ENCODE data around the gene ASB5. TPM values are rescaled to one million over a fixed set of nuclear protein-coding genes. Genes with fewer than 3 reads are reported as not detected.
A peak's percentile ranks its signal among the peaks of the same experiment; 100 is the strongest.

The ASB5 gene
- total and polyA plus RNA-seq, 9 of the 15 experiments (the other 6 are each of a cell fraction or from before 2014, with no cell fraction given): not detected

DNA sequence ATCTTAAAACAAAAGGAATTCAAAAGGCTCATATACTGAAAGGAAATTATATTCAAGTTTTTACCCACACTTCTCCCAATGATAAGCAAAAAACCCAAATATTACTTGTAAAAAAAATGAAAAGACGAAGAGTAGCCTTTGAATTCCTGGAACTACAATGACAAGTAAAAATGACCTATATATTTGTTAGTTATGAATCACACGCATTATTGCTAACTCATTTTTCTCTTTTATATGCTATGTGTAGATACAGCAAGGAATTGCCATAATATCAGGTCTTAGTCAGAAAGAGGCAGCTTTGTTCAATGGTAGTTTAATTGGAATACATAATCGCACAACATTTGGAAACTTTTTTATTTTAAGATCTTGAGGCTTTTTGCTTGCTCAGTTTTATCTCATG is 22.7 kb upstream of the ASB5 start (continued):
- TF ChIP-seq PRDM10 (IDR thresholded peaks at IDR 0.05; ENCODE audit: partially characterized antibody): no peak
- no peak for TF ChIP-seq ZNF507 (tag; conservative IDR thresholded peaks at IDR 0.05)
- TF ChIP-seq ZNF589 (CRISPR knock-in tag; IDR thresholded peaks at IDR 0.05; ENCODE audit: low read depth): no peak
- no peak for TF ChIP-seq CREB3 (tag; conservative IDR thresholded peaks at IDR 0.05; ENCODE audit: low read depth)
- TF ChIP-seq BRD9 (IDR thresholded peaks at IDR 0.05; ENCODE audit: low read depth, partially characterized antibody): no peak
- TF ChIP-seq GTF3C2 (IDR thresholded peaks at IDR 0.05; ENCODE audit: borderline replicate concordance, extremely low read depth, insufficient read length): no peak
- no peak for TF ChIP-seq SRSF1 (IDR thresholded peaks at IDR 0.05; ENCODE audit: low read depth, low read length)
- no peak for TF ChIP-seq MCM3 (IDR thresholded peaks at IDR 0.05)
- TF ChIP-seq TAF9B (IDR thresholded peaks at IDR 0.05; ENCODE audit: partially characterized antibody): peak; percentile 26
- no peak for TF ChIP-seq SMC3 (conservative IDR thresholded peaks at IDR 0.05; ENCODE audit: insufficient read depth, low read depth, low read length)
- TF ChIP-seq VEZF1 (CRISPR knock-in tag; IDR thresholded peaks at IDR 0.05): no peak
- TF ChIP-seq ARID1B (IDR thresholded peaks at IDR 0.05): peak; percentile 55; the same call in 1 of the 2 replicates
- TF ChIP-seq, protein P1, sequence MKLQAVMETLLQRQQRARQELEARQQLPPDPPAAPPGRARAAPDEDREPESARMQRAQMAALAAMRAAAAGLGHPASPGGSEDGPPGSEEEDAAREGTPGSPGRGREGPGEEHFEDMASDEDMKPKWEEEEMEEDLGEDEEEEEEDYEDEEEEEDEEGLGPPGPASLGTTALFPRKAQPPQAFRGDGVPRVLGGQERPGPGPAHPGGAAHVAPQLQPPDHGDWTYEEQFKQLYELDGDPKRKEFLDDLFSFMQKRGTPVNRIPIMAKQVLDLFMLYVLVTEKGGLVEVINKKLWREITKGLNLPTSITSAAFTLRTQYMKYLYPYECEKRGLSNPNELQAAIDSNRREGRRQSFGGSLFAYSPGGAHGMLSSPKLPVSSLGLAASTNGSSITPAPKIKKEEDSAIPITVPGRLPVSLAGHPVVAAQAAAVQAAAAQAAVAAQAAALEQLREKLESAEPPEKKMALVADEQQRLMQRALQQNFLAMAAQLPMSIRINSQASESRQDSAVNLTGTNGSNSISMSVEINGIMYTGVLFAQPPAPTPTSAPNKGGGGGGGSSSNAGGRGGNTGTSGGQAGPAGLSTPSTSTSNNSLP (IDR thresholded peaks at IDR 0.05; ENCODE audit: borderline replicate concordance, low read depth, low read length): no peak
- TF ChIP-seq, protein P2, sequence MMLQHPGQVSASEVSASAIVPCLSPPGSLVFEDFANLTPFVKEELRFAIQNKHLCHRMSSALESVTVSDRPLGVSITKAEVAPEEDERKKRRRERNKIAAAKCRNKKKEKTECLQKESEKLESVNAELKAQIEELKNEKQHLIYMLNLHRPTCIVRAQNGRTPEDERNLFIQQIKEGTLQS (IDR thresholded peaks at IDR 0.05): no peak
- TF ChIP-seq, protein P2 (CRISPR knock-in tag; conservative IDR thresholded peaks at IDR 0.05): no peak
- 0 out of 2 replicates have a peak, but pooled peaks have one; percentile 25 for TF ChIP-seq SMARCE1 (IDR thresholded peaks at IDR 0.05)
